ENCODE data around the gene SRMS. TPM values are rescaled to one million over a fixed set of nuclear protein-coding genes. Genes with fewer than 3 reads are reported as not detected.

Gene SRMS
- total and polyA plus RNA-seq, 2 donors (not counting 1 experiment from before 2014, with no cell fraction given), result not detected

DNA sequence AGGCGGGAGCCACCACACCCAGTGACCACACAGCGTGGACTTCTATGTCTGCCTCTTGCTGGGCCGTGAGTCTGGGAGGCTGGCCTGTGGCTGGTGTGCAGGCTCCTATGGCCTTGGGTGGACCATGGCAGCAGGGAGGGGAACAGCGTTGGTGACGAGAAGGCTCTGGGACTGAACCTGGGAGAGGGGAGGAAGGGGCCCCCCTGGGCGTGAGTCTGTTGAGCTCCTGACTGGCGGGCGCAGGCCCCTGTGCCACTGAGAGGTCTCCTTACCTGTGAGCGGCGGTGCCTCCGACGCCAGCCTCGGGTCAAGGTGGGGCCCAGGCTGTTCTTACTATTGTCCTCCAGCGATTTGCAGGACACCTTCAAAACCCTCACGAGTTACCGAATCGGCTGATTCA, 39.2 kb upstream of the SRMS start:
- H2AFZ ChIP-seq (ENCODE audit: low read length), result no peak overlapping the region
- H3K4me1 ChIP-seq (ENCODE audit: control insufficient read depth, extremely low read depth, insufficient read depth, low read length), result no peaks in the 10 kb centered on the region
- no peak overlapping the region for H3K9ac ChIP-seq (ENCODE audit: insufficient read depth, low read length)
- H3K36me3 ChIP-seq (ENCODE audit: control insufficient read depth, insufficient read depth, low read length), result peaks cover 11% of the 10 kb centered on the region
- no peak overlapping the region for H3K4me2 ChIP-seq (ENCODE audit: extremely low read depth, insufficient read depth, low read length)
- no peak for TF ChIP-seq EZH2 (IDR thresholded peaks at IDR 0.05; ENCODE audit: low read length, missing control alignments)
- H3K4me3 ChIP-seq (replicated peaks in 1 of 4; ENCODE audit: control extremely low read depth in 1 of 4, insufficient read depth in 1 of 4, low read depth in 3 of 4, low read length in 4 of 4), result no peak overlapping the region
- no peaks in the 10 kb centered on the region for H3K9me3 ChIP-seq (ENCODE audit: control insufficient read depth, insufficient read depth, low read depth, low read length)
- H3K27ac ChIP-seq (ENCODE audit: insufficient read depth, low read length), result no peak overlapping the region
- no peak for DNase-seq (ENCODE audit: low read depth in 2 of 2)
- H3K79me2 ChIP-seq (ENCODE audit: control insufficient read depth, insufficient read depth, low read length), result no peaks in the 10 kb centered on the region
- no peaks in the 10 kb centered on the region for H4K20me1 ChIP-seq (ENCODE audit: control insufficient read depth, extremely low read depth, insufficient read depth, low read length)
- no peaks in the 10 kb centered on the region for H3K27me3 ChIP-seq (ENCODE audit: control insufficient read depth, insufficient read depth, low read length)

DNA sequence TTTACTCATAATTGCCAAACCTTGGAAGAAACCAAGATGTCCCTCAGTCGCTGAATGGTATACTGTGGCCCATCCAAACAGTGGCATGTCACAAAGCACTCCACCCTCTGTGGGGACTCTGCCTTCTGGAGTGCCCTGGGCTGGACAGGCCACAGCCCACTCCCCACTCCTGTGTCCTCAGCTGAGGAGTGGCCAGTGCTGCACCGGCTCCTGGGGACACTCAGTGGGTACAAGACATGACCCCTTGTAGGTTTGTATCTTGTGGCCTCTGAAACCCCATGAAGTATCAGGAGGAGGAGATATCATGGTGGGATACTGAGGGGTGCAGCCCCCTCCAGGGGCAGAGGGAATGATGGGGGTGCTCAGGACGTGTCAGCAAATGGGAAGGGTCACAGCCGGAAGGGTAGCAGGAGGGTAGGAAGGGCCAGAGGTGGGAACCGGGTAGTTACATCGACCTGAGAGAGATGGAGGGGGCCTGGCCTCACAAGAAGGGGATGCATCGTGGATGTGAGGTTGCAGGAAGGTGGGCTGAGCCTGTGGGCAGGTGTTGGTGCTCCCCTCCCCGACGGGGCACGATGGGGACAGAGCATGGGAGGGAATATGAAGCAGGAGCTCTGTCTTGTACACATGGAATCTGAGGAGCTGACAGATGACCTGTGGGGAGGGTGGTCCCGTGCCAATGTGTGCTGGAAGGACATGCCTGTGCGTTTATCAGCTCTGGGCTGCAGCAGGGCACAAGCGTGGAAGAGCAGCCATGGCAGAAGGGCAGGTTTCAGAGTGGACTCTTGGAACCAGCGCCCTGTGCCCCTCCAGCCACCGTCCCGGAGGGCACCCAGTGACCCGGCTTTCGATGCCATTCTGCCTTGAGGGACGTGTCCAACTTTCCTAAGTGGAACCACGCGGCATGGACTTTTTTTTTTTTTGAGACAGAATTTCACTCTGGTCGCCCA, 38.3 kb upstream of the SRMS start:
- Histone ChIP-seq H3K36me3 (ENCODE audit: control insufficient read depth, insufficient read depth, low read length) (peaks cover 7% of the 10 kb centered on the region), H3K9ac (ENCODE audit: insufficient read depth, low read length) (no peak overlapping the region), H2AFZ (ENCODE audit: low read length) (no peak overlapping the region), H3K27me3 (ENCODE audit: control insufficient read depth, insufficient read depth, low read length) (no peaks in the 10 kb centered on the region), H3K79me2 (ENCODE audit: control insufficient read depth, insufficient read depth, low read length) (no peaks in the 10 kb centered on the region), H4K20me1 (ENCODE audit: control insufficient read depth, extremely low read depth, insufficient read depth, low read length) (no peaks in the 10 kb centered on the region), H3K4me1 (ENCODE audit: control insufficient read depth, extremely low read depth, insufficient read depth, low read length) (no peaks in the 10 kb centered on the region), H3K9me3 (ENCODE audit: control insufficient read depth, insufficient read depth, low read depth, low read length) (no peaks in the 10 kb centered on the region), H3K4me2 (ENCODE audit: extremely low read depth, insufficient read depth, low read length) (no peak overlapping the region), H3K27ac (ENCODE audit: insufficient read depth, low read length) (no peak overlapping the region), H3K4me3 (replicated peaks in 1 of 4; ENCODE audit: control extremely low read depth in 1 of 4, insufficient read depth in 1 of 4, low read depth in 3 of 4, low read length in 4 of 4) (no peak overlapping the region)
- TF ChIP-seq, protein P1, sequence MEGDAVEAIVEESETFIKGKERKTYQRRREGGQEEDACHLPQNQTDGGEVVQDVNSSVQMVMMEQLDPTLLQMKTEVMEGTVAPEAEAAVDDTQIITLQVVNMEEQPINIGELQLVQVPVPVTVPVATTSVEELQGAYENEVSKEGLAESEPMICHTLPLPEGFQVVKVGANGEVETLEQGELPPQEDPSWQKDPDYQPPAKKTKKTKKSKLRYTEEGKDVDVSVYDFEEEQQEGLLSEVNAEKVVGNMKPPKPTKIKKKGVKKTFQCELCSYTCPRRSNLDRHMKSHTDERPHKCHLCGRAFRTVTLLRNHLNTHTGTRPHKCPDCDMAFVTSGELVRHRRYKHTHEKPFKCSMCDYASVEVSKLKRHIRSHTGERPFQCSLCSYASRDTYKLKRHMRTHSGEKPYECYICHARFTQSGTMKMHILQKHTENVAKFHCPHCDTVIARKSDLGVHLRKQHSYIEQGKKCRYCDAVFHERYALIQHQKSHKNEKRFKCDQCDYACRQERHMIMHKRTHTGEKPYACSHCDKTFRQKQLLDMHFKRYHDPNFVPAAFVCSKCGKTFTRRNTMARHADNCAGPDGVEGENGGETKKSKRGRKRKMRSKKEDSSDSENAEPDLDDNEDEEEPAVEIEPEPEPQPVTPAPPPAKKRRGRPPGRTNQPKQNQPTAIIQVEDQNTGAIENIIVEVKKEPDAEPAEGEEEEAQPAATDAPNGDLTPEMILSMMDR (conservative IDR thresholded peaks at IDR 0.05 in 1 of 2, IDR thresholded peaks at IDR 0.05 in 1 of 2; ENCODE audit: low read depth in 1 of 2, low read length in 2 of 2), result no peak
- TF ChIP-seq EZH2 (IDR thresholded peaks at IDR 0.05; ENCODE audit: low read length, missing control alignments), result no peak
- no peak for DNase-seq (ENCODE audit: low read depth in 2 of 2)

DNA sequence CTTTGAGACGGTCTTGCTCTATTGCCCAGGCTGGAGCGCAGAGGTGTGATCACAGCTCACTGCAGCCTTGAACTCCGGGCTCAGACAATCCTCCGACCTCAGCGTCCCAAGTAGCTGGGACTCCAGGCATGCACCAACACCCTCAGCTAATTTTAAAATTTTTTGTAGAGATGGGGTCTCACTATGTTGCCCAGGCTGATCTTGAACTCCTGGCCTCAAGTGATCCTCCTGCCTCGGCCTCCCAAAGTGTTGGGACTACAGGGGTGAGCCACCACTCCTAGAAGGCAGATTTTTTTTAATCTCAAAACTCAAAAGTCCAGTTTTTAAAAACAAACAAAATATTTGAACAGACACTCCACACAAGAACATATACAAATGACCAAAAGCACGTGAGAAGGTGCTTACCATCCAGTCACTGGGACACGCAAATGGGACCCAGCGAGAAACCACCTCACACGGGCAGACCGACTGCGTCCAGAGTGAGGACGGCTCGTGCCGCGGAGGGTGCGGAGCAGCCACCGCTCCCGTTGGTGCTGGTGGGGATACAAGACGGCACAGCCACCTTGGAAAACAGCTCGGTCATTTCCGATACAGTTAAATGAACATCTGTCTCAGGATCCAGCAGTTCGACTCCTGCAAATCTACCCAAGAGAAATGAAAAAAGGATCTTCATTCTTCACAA, 35.0 kb upstream of the SRMS start:
- peak overlapping the region; percentile 44 for H2AFZ ChIP-seq (ENCODE audit: low read length)
- TF ChIP-seq, protein P1 (conservative IDR thresholded peaks at IDR 0.05 in 1 of 2, IDR thresholded peaks at IDR 0.05 in 1 of 2; ENCODE audit: low read depth in 1 of 2, low read length in 2 of 2), result no peak
- no peak for TF ChIP-seq EZH2 (IDR thresholded peaks at IDR 0.05; ENCODE audit: low read length, missing control alignments)
- peak overlapping the region; percentile 39 for H3K4me2 ChIP-seq (ENCODE audit: extremely low read depth, insufficient read depth, low read length)
- H3K79me2 ChIP-seq (ENCODE audit: control insufficient read depth, insufficient read depth, low read length), result no peaks in the 10 kb centered on the region
- H3K27me3 ChIP-seq (ENCODE audit: control insufficient read depth, insufficient read depth, low read length), result peaks cover 3% of the 10 kb centered on the region
- no peak overlapping the region for H3K27ac ChIP-seq (ENCODE audit: insufficient read depth, low read length)
- no peaks in the 10 kb centered on the region for H3K9me3 ChIP-seq (ENCODE audit: control insufficient read depth, insufficient read depth, low read depth, low read length)
- DNase-seq (ENCODE audit: low read depth in 2 of 2), result no peak
- no peaks in the 10 kb centered on the region for H3K36me3 ChIP-seq (ENCODE audit: control insufficient read depth, insufficient read depth, low read length)
- no peak overlapping the region for H3K9ac ChIP-seq (ENCODE audit: insufficient read depth, low read length)
- H3K4me1 ChIP-seq (ENCODE audit: control insufficient read depth, extremely low read depth, insufficient read depth, low read length), result no peaks in the 10 kb centered on the region
- peak overlapping the region in 1 of 4 experiments; percentile 35 for H3K4me3 ChIP-seq (replicated peaks in 1 of 4; ENCODE audit: control extremely low read depth in 1 of 4, insufficient read depth in 1 of 4, low read depth in 3 of 4, low read length in 4 of 4)
- H4K20me1 ChIP-seq (ENCODE audit: control insufficient read depth, extremely low read depth, insufficient read depth, low read length), result no peaks in the 10 kb centered on the region
